GM21390 (cell line): Measurements from ENCODE around the gene CDH19.
"Not testable (repeated sequence)": the region's sequence is repeated elsewhere in the genome, so short reads cannot be mapped to it uniquely, and the experiment has no call there.

Source experiments
- ATAC-seq: cut with Tn5 transposase; IDR thresholded peaks from one replicate; pipeline ENCODE4 v1.9.1; 2021; ENCODE audit not compliant: unreplicated experiment

Gene CDH19

GRCh38 chr18:66466184-66466583, 137.7 kb downstream of the CDH19 start:
- not testable (repeated sequence) for ATAC-seq

- ATAC-seq = no peak
These were observed 142.5 kb downstream of the CDH19 start for GRCh38 chr18:66461344-66461743.

- ATAC-seq = no peak
These were observed 146.6 kb downstream of the CDH19 start for GRCh38 chr18:66457245-66457644.
